SW 1271 (cell line): Measurements from ENCODE around the gene ALK.
"Not testable (repeated sequence)": the region's sequence is repeated elsewhere in the genome, so short reads cannot be mapped to it uniquely, and the experiment has no call there.

Experiments used
- DNase-seq, 2 experiments: peaks; one replicate each; lab custom pipeline; 2025; lab: John Stamatoyannopoulos, UW

ALK gene

DNA sequence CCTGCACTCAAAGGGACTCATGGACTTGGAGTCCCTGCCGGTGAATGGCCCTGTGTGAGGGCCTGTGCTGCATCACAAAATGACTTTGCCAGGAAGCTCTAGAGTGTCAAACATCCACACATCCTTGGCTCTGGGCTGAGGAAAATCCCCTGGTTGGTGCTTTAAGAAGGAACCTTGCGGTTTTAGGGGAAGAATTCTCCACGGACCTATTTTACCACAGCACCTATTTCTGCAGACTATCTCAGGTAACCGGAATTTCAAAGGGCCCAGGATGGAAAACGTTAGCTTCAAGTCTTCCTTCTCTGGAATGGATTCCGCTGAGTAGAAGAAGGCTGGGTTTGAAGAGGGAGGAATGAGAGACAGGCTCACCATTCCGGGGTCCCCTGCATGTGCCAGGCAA is 166.2 kb downstream of the ALK start:
- no peak for DNase-seq

DNA sequence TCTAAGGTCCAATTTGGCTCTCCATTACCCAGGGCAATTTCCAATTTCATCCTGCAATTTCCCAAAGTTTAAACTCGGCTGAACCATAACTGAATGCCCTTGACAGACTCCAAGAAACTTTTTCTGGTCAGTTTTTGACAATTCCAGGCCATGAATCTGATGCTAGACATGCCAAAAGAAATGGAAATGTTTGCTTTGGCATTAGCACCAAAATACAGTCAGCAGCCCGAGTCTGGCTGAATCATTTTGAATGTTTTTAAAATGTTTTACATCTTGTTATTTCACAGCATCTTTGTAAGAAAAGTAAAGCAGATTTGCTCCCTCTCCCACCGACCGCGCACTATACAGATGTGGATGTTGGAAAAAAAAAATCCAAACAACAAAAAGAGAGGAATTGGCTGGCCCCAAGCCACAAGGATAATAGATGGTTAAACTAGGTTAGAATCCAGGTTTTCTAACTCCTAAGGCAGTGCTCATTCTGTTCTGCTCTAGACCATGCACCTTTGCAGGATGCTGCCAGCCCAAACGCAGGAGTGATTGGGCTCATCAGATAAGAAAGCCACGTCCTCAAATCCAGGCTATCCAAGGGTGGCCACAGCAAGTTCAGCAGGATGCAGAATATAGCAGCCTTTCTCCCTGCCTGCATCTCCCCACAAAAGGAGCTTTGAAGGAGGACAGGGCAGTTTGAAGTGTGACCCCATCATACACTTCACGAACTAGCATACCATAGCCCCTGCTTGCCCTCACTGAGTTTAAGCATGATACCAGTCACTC is 167.5 kb downstream of the ALK start:
- DNase-seq: no peak

DNA sequence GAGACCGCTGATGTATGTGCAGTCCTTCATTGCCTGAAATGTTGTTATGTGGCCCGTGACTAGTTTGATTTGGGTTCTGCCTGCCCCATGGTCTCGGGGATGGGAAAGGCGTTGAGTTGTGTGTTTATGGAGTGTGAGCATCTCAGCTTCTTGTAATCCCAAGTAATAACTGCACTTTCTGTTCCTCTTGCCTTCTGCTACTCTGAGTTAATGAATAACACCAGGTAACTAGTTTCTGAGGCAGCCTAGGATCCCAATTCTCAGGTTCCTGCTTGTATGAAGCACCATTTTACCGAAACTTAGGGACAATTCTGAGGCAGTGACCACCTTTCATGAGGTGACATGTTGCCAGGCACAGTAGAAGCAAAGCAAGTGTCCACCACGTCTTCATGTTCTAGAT is 170.0 kb downstream of the ALK start:
- no peak for DNase-seq

DNA sequence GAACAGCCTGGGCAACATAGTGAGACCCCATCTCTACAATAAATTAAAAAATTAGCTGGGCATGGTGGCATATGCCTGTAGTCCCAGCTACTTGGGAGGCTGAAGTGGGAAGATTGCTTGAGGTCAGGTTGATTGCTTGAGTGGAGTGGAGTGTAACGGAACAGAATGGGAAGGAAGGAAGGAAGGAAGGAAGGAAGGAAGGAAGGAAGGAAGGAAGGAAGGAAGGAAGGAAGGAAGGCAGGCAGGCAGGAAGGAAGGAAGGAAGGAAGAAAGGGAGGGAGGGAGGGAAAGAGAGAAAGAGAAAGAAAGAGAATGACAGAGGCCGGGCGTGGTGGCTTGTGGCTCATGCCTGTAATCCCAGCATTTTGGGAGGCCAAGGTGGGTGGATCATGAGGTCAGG is 170.9 kb downstream of the ALK start:
- DNase-seq: not testable (repeated sequence)

DNA sequence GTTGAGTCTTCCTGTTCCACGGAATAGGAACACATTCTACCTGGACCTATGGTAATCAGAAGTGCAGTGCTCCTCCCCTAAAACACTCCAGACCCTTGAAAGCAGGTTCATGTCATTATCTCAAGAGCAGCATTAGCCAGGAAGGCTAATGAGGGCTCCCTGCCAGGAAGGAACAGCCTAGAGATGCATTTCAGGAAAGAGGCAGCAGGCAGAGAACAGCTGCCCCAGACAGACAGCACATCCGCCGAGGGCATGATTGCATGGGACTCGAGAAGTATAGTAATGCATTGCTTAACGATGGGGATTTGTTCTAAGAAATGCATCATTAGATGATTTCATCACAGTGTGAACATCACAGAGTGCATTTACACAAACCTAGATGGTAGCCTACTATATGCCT is 171.5 kb downstream of the ALK start:
- DNase-seq: no peak

DNA sequence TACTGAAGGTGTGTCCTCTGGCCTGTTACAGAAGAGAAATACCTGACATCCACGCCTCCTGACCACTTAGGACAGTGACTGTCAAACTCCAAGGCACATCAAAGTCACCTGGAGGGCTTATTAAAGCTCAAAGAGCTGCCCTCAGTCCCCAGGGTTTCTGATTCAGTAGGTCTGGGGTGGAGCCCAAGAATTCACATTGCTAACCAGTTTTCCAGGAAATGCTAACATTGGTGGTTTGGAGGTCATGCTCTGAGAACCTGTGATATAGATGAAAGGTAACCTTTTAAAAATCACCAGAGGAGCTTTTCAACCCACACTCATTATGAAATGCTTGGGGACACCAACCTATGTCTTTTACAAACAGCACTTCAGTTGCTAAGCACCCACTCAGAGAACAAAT is 172.3 kb downstream of the ALK start:
- DNase-seq: no peak

DNA sequence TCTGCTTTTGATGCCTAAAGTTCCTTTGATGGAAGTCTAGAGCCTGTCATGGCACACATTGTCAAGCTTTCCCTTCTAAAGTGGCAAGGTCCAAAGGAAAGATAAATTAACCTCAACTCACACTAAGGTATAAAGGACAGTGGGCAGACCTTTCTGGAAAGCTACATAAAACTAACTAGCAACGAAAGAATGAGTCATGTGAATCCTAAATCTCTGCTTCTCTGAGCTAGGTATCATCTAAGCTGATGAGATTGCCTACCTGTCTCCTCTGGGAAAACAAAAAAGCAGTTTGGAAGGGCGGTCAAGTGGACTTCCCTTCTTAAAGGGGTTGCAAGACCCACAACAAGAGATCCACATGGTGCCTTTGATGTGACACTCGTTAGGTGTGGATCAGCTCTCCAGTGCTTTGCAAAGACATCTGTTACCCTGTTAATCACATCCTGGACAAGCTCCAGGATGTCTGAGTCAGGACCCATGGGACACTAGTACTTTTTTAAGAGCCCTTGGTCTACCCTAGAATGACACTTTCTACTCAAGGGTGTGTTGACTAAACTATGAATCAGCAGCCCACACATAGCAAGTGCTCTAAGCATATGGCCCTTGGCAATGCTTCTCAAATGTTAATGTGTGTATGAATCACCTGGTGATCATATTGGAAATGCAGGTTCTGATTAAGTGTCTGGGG is 173.5 kb downstream of the ALK start:
- DNase-seq: peak; percentile 92 to 96

DNA sequence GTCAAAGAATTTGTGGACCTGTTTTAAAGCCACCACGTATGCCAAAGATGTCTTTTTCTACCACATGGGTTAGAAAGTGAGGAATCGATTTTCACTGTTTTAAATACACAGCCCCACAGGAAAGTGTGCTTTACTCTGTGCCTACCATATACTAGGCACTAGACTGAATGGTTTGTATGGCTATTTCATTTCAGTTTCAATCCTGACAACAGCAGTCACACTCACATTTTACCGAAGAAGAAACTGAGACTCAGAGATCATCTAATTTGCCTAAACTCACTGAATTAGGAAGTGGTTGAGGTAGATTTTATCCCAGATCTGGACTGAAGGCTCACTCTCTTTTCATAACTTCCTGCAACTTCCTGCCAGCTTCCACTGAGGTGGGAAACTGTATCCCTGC is 176.4 kb downstream of the ALK start:
- DNase-seq: no peak

DNA sequence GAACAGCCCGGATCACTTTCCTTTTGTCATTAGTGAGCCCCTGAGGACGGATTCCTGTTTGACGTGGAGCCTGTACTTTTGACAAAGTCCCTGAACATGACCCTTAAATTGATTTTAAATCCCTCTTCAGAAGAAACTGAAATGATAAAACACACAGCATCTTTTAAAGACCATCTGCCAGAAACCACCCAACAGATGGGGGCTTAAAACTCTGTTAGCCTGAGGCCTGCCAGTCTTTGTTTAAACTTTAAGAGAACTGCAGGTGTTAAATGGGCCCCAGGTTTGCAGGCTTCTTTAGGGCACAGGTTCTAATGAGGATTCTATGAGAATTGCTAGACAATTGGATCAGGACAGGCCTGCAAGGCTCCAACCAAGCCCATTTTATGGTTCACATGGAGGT is 177.9 kb downstream of the ALK start:
- no peak for DNase-seq

DNA sequence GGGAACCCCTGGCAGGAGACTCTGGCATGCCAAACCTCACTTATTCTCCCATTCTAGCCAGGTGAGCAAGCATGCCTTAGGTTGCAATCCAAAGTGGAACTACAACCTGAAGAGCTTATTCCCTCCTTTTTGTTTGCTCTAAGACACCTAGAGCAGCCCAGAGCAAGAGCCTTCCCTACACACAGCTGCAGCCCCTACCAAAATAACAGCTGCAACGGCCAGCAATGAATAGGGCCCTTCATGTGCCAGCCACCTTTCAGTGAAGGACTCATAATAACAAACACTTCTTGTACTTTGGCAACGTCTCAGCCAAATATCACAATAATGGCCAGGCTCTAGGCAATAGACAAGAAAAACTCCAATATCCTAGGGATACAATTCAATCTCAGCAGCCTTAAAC is 178.7 kb downstream of the ALK start:
- DNase-seq: no peak

DNA sequence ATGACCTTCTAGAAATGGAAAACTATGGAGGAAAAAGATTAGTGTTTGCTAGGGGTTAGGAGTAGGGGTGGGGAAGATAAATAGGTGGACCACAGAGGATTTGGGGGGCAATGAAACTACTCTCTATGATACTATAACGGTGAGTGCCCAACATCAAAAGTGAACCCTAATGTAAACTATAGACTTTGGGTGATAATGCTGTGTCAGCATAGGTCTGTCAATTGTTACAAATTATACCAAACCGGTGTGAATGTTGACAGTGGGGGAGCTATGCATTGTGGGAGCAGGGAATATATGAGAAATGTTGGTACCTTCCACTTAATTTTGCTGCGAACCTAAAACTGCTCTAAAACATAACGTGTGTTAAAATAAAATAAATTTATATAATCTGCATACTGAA is 180.3 kb downstream of the ALK start:
- no peak for DNase-seq

DNA sequence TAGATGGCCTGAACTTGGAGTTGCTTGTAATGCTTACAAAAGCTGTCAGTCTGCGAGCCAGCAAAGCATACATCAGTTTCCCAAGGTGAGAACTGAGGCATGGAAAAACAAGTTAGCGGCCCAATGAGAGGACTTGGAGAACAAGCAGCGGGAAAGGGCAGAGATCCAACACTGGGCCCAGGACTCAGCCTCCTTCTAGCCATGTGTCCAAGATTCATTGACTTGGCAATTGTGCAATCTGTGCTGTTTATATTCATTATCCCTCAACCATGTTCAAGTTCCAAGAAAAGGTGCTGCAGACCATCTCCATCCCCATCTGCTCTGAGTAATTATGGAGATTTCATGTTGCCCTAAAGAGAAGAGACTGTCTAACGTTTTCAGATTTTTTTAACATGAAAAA is 187.4 kb downstream of the ALK start:
- DNase-seq: no peak

DNA sequence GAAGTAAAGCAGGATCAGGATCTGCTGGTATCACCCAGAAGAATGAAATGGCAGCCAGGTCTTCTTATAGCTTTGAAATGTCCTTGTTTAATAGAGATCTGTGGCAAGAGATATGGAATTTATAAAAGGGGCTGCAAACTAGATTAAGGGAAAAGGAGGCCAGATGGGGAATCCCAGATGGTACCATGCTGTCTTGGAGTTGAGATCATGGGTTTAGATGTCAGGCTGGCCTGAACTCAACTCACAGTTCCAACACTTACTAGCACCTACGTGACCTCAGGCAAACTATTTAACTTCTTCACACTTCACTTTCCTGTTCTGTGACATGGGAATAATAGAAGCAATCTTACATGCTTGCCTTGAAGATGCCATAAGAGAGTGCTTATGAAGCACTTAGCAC is 188.2 kb downstream of the ALK start:
- DNase-seq: no peak

DNA sequence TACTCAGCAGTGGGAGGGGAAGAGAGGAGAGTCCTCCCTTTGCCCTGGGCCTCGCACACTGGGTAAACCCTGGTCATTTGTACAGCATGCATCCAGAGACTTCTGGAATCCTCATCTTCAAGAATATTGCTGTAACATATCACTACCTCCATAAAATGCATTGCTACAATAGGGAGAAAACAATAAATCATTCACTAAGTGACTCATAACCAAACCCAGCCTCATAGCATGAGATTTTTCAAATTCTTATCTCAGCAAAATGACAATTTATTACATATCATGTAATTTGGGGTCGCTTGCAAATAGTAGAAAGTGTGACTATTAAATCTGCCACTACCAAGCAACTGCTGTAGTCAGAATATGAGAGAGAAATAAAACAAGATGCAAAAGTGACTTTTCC is 189.4 kb downstream of the ALK start:
- no peak for DNase-seq

DNA sequence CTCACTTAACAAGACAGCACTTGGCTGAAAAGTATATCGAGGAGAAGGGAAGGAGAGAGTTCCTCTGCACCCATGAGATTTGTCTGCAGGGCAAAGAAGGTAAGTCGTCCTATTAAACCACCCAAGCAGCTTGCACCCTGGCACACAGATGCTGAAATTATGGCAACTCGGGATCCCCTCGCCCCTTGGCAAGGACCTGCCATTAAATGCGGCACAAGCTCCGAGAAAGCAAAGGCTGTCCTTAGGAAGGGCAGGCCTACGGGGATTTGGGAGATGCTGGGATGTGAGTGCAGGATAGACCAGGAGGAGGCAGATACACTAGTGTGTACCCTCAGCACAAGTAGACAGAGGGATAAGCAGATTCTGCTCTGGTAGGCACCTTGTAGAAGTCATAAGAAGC is 191.5 kb downstream of the ALK start:
- DNase-seq: no peak

DNA sequence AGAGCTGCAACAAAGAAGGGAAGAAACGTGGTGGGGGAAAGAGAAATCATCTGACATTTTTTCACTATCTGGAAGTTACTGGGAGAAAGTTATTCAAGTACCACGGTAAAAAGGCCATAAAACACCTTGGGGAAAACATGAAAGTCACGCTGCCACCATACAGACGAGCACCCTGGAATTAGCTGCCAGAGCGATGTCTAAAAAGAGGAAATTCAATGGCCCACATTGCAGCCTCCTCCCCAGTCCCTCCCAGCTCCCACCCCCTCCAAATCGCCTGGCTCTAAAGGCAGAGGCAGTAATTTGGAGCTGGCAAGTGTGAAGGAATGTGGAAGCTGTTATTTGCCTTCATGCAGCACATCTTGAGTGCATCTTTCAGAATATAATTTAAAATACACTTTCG is 192.0 kb downstream of the ALK start:
- no peak for DNase-seq

DNA sequence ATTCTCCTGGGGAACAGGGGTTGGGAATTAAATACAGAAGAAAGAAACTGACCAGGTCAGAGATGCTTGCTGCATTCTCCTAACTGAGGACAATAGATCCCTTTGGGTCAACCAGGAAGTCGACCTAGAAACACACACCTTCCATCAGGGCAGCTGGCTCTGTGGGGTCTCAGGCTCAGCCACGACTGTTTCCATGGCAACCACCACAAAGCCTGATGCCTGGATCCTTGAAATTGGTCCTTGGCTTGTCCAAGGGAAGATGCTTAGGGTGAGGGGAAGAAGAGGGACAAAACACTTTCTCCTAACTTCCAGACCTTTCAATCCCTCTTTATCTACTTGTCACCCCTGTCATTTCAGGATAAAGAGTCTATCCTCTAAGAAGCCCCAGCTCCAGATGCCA is 194.4 kb downstream of the ALK start:
- DNase-seq: no peak

DNA sequence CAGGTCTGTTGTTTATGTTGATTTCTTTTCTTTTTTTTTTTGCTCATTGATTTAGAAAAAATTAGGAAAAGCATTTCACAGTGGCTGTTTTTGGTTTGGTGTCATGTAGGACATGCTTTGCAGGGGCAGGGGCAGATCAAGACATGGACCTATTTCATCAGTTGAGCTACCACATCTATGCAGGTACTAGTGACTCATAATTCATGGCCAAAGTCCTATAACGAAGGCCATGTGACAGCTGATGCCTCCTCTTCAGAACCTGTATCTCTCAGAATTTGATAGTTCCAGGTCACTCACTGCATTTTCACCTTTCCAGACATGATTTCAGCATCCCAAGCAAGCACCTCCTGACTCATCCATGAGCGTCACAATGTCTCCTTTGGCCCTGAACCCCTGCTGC is 195.8 kb downstream of the ALK start:
- DNase-seq: no peak

DNA sequence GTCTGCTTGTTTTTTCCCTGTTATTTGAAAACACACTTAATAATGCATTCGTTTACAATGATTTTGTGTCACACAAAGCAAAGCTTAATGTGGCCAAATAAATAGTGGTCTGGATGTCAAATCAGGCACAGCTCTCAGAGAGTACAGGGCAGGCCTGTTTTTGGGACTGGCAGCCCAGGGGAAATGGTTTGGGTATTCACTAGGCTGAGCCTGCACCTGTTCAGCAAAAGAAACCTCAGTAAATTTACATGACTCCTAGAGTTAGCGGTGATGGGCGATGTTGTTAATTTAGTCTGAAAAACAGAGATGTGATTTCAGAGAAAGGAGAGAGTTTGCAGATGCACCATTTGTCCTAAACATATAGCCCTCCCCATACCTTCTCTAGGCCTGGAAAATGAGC is 197.1 kb downstream of the ALK start:
- no peak for DNase-seq

DNA sequence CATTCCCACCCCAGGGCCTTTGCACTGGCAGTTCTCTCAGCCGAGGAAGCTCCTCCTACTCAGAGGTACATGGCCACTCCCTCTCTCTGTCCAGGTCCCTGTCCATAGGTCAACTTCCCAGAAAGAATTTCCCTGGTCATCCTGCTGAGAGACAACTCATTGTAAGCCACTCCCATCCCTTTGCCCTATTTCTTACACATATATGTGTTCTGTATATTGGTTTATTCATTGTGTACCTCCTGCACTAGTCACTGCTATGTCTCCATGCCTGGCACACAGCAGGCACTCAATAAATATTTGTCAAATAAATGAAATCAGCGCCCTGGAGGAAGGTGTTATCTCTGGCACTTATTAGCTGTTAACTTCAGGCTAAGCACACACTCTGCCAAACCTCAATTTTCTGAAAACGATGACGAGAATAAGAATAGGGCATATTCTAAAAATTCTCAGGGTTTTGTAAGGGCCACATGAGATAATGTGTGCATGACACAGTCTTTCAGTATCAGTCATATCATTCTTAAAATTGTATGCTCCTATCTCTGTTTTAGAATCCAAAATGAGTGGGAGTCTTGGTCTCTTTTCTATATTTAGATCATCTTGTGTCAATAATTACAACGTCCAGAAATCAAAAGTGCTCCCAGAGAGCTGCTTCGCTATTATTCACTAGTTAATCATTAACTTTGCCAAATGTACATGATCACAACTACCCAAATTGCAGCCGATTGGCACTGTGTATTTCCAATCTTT is 198.0 kb downstream of the ALK start:
- DNase-seq: no peak

DNA sequence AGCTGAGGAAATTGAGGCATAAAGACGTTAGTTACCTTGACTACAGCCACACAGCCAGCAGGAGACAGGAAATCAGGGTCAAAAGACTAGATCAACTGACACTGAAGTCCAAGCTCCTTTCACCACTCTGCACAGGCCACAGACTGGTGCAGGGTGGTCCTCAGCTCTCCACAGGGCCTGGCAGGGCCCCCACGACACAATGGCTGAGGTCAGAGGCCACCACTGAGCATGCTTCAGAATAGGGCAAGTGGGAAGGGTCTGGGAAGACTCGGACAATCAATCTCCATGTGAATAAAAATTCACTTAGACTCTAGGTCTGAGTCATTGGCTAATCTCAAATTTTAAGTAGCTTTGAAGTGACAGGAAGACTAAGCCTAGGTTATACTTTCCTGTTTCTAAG is 201.7 kb downstream of the ALK start:
- no peak for DNase-seq

DNA sequence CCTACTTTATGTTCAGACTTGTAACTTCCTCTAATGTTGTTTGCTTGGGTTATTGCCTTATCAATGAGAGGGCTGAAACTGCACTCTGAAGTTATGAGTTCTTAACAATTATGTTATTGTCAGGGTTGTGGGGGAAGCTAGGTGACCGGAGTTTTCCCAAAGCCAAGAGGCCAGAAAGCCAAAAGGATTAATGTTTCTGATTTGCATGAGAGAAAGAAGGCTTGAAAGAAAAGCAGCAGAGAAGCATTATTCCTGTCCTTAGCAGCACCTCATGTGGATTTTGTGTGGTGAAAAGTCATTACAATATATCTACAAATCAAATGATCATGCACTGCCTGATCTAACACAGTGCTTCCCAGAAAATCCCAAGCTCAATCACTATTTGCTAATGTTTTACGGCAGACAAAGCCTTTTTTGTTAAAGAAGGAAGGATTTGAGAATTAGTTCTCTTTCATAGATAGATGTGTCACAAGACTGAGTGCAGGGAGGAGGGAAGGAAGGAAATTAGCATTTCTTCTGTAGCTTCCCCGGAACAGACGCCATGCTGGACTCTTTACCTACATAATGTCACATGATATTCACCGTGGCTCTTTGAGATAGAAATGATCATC is 203.2 kb downstream of the ALK start:
- no peak for DNase-seq

DNA sequence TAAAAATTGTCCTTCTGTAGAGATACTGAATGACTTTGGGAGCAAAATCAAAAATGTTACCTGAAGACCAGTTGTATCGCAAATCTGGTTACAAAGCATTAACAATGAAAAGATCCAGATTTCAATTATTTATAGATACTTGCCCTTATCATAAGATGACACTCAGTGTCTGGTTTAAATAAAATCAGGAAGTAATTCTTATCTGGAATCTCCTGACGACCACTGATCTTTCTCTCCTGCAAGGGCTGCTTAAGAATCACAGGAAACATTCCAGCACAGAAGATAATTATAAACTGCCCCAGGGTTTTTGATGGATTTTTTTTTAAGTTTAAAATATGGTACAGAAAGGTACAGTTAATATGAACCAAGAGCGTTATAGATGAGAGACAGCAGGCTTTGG is 205.7 kb downstream of the ALK start:
- DNase-seq: no peak
